ENCODE results near the gene RHOG. TPM values are rescaled to one million over a fixed set of nuclear protein-coding genes. Genes with fewer than 3 reads are reported as not detected.

The RHOG gene
- 10 to 100 TPM; 78.4 to 79.3 TPM for total RNA-seq
- 100 to 1,000 TPM; 125 to 175 (median 144) TPM for polyA plus RNA-seq
- total RNA-seq, result 36.9 to 88.8 (median 60.7) reads per million in 6 experiments

GRCh38 chr11:3840870-3841425 lies at the start of gene RHOG:
RHOG (minus strand) TSS chr11:3840959; CDS start chr11:3828138, 12,821 bp downstream.
- Mint-ChIP-seq H3K36me3 (peaks cover 0 to 5% (median 0%) of the 10 kb centered on the region in 3 donors), H3K27me3 (no peaks in the 10 kb centered on the region), H3K9me3 (no peaks in the 10 kb centered on the region), H3K4me1 (peaks cover 28 to 59% (median 47%) of the 10 kb centered on the region in 4 donors), H3K4me3 (peak within 1 kb of the TSS; percentile 85 to 100 (median 96)), H3K27ac (peak within 1 kb of the TSS; percentile 94 to 100 (median 99))
- peak; percentile 4 to 16 for ATAC-seq
- POLR2A ChIA-PET, result interaction anchor here (0.5 to 13.1 kb wide), 29 partner anchors 9 to 241 kb away, joined by 3 to 406 read pairs (median 5); partner anchors contain the start of genes NUP98, PGAP2 and STIM1
- peak in 6 of 10 donors; percentile 35 to 72 (median 58) for DNase-seq

- Mint-ChIP-seq H3K4me3 (no peak overlapping the region), H3K36me3 (peaks cover 3 to 13% (median 5%) of the 10 kb centered on the region in 3 donors)
- no peak for DNase-seq
Measured at GRCh38 chr11:3890014-3890413, 49.3 kb upstream of the RHOG start.

GRCh38 chr11:3888876-3889275 lies 48.1 kb upstream of the RHOG start:
- POLR2A ChIA-PET, result interaction anchor here (0.7 to 1.2 kb wide), 2 partner anchors 17 to 29 kb away, joined by 3 to 6 read pairs; no protein-coding TSS in a partner anchor
- peaks cover 3 to 15% (median 5%) of the 10 kb centered on the region in 3 donors for H3K36me3 Mint-ChIP-seq
- DNase-seq, result no peak
- H3K27ac Mint-ChIP-seq, result peak overlapping the region in 5 of 10 donors; percentile 2 to 70 (median 51)
- ATAC-seq, result no peak
- H3K9me3 Mint-ChIP-seq, result no peaks in the 10 kb centered on the region
- H3K27me3 Mint-ChIP-seq, result no peaks in the 10 kb centered on the region
- H3K4me1 Mint-ChIP-seq, result peaks cover 38 to 88% (median 81%) of the 10 kb centered on the region in 4 donors
- H3K4me3 Mint-ChIP-seq, result peak overlapping the region in 3 of 10 donors; percentile 14 to 19 (median 18)

More at GRCh38 chr11:3890014-3890413, 49.3 kb upstream of the RHOG start:
- Mint-ChIP-seq H3K27ac (peak overlapping the region in 5 of 10 donors; percentile 17 to 66 (median 55)), H3K27me3 (no peaks in the 10 kb centered on the region), H3K4me1 (peaks cover 37 to 89% (median 83%) of the 10 kb centered on the region in 4 donors), H3K9me3 (no peaks in the 10 kb centered on the region)
- ATAC-seq, result no peak
- POLR2A ChIA-PET, result interaction anchor here (1.1 kb wide), 1 partner anchor 57 kb away, joined by 5 read pairs; no protein-coding TSS in a partner anchor

DNA sequence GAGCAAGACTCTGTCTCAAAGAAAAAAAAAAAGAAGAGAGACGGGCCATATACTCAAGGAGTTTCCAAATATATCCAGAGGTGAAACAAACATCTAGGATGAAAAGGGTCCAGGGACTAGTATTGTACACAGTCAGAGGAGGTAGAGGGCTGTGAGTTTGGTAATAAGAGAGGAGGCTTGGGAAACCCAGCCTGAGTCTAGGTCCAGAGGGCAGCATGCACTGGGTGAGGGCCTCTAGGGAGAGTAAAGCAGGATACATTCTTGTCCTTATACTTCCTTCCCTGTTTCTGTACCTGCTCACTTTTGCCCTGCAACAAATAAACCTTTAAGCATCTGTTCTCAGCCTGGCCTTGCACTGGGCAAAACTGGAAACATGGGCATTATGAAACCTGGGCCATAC lies 46.2 kb upstream of the RHOG start:
- Mint-ChIP-seq H3K27ac (peak overlapping the region in 9 of 10 donors; percentile 24 to 89 (median 62)), H3K9me3 (no peaks in the 10 kb centered on the region), H3K27me3 (no peaks in the 10 kb centered on the region), H3K4me3 (peak overlapping the region in 2 of 10 donors; percentile 23 to 60), H3K36me3 (peaks cover 0 to 5% (median 3%) of the 10 kb centered on the region in 3 donors), H3K4me1 (peaks cover 37 to 88% (median 76%) of the 10 kb centered on the region in 4 donors)
- ATAC-seq (no peak), DNase-seq (no peak)
- POLR2A ChIA-PET, result interaction anchor here (0.7 kb wide), 2 partner anchors 31 to 55 kb away, joined by 3 read pairs; no protein-coding TSS in a partner anchor

- H3K27me3 Mint-ChIP-seq, result no peaks in the 10 kb centered on the region
- H3K9me3 Mint-ChIP-seq, result no peaks in the 10 kb centered on the region
- peaks cover 0 to 5% (median 0%) of the 10 kb centered on the region in 3 donors for H3K36me3 Mint-ChIP-seq
- H3K27ac Mint-ChIP-seq, result peak overlapping the region in 3 of 10 donors; percentile 37 to 89 (median 66)
- DNase-seq, result no peak
- no peak for ATAC-seq
- H3K4me3 Mint-ChIP-seq, result peak overlapping the region in 1 of 10 donors; percentile 49
- H3K4me1 Mint-ChIP-seq, result peaks cover 37 to 88% (median 71%) of the 10 kb centered on the region in 4 donors
- POLR2A ChIA-PET, result no interaction called here
Measured at GRCh38 chr11:3885855-3886254, 45.1 kb upstream of the RHOG start.

- DNase-seq (peak in 2 of 10 donors; percentile 34 to 44), ATAC-seq (peak; percentile 59 to 61)
- peak overlapping the region in 7 of 10 donors; percentile 4 to 70 (median 17) for H3K27ac Mint-ChIP-seq
- peaks cover 48 to 93% (median 74%) of the 10 kb centered on the region in 4 donors for H3K4me1 Mint-ChIP-seq
- H3K27me3 Mint-ChIP-seq, result no peaks in the 10 kb centered on the region
- POLR2A ChIA-PET, result interaction anchor here (0.5 to 2.1 kb wide), 5 partner anchors 12 to 190 kb away, joined by 3 to 9 read pairs (median 4); partner anchors contain the start of gene STIM1
- H3K36me3 Mint-ChIP-seq, result peaks cover 0 to 5% (median 0%) of the 10 kb centered on the region in 3 donors
- peak overlapping the region in 3 of 10 donors; percentile 5 to 15 (median 12) for H3K4me3 Mint-ChIP-seq
- H3K9me3 Mint-ChIP-seq, result no peaks in the 10 kb centered on the region
Measured at GRCh38 chr11:3882655-3883054, 41.9 kb upstream of the RHOG start.

- H3K9me3 Mint-ChIP-seq, result no peaks in the 10 kb centered on the region
- H3K27ac Mint-ChIP-seq, result peak overlapping the region; percentile 33 to 86 (median 69)
- H3K4me1 Mint-ChIP-seq, result peaks cover 46 to 94% (median 75%) of the 10 kb centered on the region in 4 donors
- DNase-seq (no peak), ATAC-seq (no peak)
- POLR2A ChIA-PET, result interaction anchor here (1.0 to 1.6 kb wide), 4 partner anchors 10 to 30 kb away, joined by 3 to 9 read pairs (median 6); partner anchors contain the start of gene STIM1
- peaks cover 0 to 2% (median 0%) of the 10 kb centered on the region in 3 donors for H3K36me3 Mint-ChIP-seq
- H3K4me3 Mint-ChIP-seq, result peak overlapping the region in 7 of 10 donors; percentile 22 to 71 (median 48)
- H3K27me3 Mint-ChIP-seq, result no peaks in the 10 kb centered on the region
Measured at GRCh38 chr11:3880724-3881123, 40.0 kb upstream of the RHOG start.

DNA sequence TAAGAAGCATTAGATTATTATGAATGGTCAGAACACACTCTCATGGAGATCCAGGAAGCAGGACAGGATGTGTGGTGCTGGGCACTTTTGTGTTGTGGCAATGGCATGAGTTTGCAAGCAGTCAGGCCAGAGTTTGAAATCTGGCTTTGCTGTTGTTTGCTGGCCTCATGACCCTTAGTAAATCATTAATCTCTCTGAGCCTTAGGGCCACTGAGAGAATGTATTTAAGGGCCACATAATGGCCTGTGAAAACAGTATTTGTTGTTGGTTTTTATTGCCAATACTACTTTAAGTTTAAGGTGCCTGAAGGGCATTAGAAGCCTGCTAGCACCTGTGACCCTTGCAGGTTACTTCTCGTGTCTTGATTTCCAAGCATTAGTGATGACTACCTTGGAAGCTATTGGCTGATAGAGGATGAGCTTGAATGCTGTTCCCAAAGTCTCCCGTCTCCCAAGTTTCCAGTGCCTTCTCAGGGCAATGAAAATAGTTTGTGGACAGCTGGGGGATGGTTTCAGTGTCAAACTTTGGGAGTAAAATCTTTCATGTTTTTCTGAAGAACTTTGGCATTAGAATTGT lies 39.3 kb upstream of the RHOG start:
- Mint-ChIP-seq H3K27me3 (no peaks in the 10 kb centered on the region), H3K27ac (peak overlapping the region in 9 of 10 donors; percentile 36 to 86 (median 76)), H3K9me3 (no peaks in the 10 kb centered on the region), H3K36me3 (peaks cover 0 to 4% (median 0%) of the 10 kb centered on the region in 3 donors), H3K4me3 (peak overlapping the region in 5 of 10 donors; percentile 25 to 71 (median 34)), H3K4me1 (peaks cover 49 to 95% (median 81%) of the 10 kb centered on the region in 4 donors)
- ATAC-seq (no peak), DNase-seq (no peak)
- POLR2A ChIA-PET, result interaction anchor here (1.0 to 1.6 kb wide), 5 partner anchors 9 to 38 kb away, joined by 3 to 9 read pairs (median 5); partner anchors contain the start of gene STIM1

GRCh38 chr11:3879216-3879966 lies 38.6 kb upstream of the RHOG start:
- peak overlapping the region in 7 of 10 donors; percentile 25 to 54 (median 34) for H3K4me3 Mint-ChIP-seq
- POLR2A ChIA-PET, result interaction anchor here (0.6 to 3.8 kb wide), 4 partner anchors 21 to 38 kb away, joined by 3 to 26 read pairs (median 4); partner anchors contain the start of gene STIM1
- H3K4me1 Mint-ChIP-seq, result peaks cover 53 to 97% (median 84%) of the 10 kb centered on the region in 4 donors
- ATAC-seq, result no peak
- no peaks in the 10 kb centered on the region for H3K27me3 Mint-ChIP-seq
- peak overlapping the region; percentile 12 to 84 (median 73) for H3K27ac Mint-ChIP-seq
- H3K9me3 Mint-ChIP-seq, result no peaks in the 10 kb centered on the region
- H3K36me3 Mint-ChIP-seq, result peaks cover 0 to 6% (median 2%) of the 10 kb centered on the region in 3 donors
- no peak for DNase-seq

DNA sequence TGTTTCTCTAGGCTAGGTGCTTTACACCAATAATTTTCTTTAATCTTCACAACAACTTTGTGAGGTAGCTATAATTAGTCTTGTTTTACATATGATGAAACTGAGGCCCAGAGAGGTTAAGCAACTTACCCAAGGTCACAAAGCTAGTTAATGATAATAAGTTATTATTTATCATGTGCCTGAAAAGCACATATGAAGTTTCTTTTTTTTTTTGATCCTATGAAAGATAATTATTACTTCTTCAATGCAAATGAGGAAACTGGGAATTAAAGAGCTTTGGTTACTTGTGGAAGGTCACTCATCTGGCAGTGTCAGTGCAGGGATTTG lies 37.5 kb upstream of the RHOG start:
- no peak for ATAC-seq
- H3K9me3 Mint-ChIP-seq, result no peaks in the 10 kb centered on the region
- peak overlapping the region in 3 of 10 donors; percentile 1 to 19 (median 1) for H3K4me3 Mint-ChIP-seq

DNA sequence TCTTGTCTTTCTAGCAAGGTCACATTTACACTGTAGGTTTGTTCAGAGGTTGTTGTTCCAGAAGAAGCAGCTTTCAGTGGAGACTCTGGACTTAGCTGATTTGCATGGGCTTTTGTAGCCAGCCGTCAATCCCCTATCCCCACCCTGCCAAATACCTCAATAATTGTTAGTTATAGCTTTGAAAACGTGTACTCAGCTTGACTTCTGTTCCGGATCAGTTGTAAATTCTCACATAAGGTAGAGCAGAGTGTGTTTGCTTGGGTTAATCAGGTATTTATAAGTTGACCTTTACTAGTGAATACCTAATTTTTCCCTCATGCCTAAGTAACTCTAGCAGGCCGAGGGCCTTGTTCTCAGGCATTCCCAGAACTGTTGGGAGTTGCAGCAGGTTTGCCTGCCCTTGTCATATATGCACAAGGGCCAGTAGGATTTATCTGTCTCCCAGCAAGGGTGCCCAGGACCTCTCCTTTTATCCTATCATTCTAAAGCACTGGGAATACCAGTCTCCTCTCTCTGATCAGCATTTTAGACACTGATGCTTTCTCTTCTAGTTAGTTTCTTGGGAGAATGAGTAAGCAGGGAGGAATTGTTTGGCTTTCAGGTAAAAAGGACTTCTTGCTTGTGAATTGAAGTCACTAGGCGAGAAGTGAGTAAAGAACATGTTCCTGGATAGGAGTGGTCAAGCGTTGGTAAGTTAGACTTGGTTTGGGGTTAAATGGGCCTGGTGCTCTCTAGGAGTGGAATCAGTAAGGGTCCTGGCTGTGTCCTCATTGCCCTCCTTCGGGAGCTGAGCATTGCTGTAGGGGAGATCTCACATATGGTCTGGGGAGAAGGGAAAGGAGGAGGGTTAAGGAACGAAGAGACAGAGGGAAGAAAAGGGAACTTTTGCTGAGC lies 36.9 kb upstream of the RHOG start:
- peaks cover 47 to 95% (median 79%) of the 10 kb centered on the region in 4 donors for H3K4me1 Mint-ChIP-seq
- DNase-seq (no peak), ATAC-seq (peak in 1 of 2 donors; percentile 14)
- peak overlapping the region in 6 of 10 donors; percentile 1 to 59 (median 23) for H3K4me3 Mint-ChIP-seq
- POLR2A ChIA-PET, result interaction anchor here (0.9 to 3.8 kb wide), 3 partner anchors 8 to 22 kb away, joined by 3 to 26 read pairs (median 4); partner anchors contain the start of gene STIM1
- peak overlapping the region; percentile 1 to 92 (median 80) for H3K27ac Mint-ChIP-seq
- H3K9me3 Mint-ChIP-seq, result no peaks in the 10 kb centered on the region
- H3K36me3 Mint-ChIP-seq, result peaks cover 0 to 7% (median 2%) of the 10 kb centered on the region in 3 donors
- no peaks in the 10 kb centered on the region for H3K27me3 Mint-ChIP-seq

More for the DNA sequence above, 37.5 kb upstream of the RHOG start:
- Mint-ChIP-seq H3K4me1 (peaks cover 50 to 96% (median 84%) of the 10 kb centered on the region in 4 donors), H3K27me3 (no peaks in the 10 kb centered on the region), H3K36me3 (peaks cover 0 to 4% (median 2%) of the 10 kb centered on the region in 3 donors), H3K27ac (peak overlapping the region; percentile 30 to 90 (median 80))
- POLR2A ChIA-PET, result interaction anchor here (0.7 to 3.8 kb wide), 4 partner anchors 8 to 90 kb away, joined by 3 to 26 read pairs (median 3); partner anchors contain the start of gene STIM1
- no peak for DNase-seq
